WTC11 (cell line): ENCODE data around the gene CMYA5. TPM values are rescaled to one million over a fixed set of nuclear protein-coding genes. Genes with fewer than 3 reads are reported as not detected.

Source experiments
- ATAC-seq: fragments of 200-7000 bp; cut with Tn5 transposase; 2 replicates; pipeline ENCODE4 v1.10.0; 2021; ENCODE audit warnings: mild to moderate bottlenecking, moderate library complexity
- CTCF ChIA-PET: fragments of 300-600 bp; sonication (Branson Sonifier 250); formaldehyde crosslinking; loops from one replicate; lab custom pipeline; 2021; ENCODE audit warnings: antibody characterized with exemption; lab: Charles Lee
- POLR2A ChIA-PET: fragments of 350-600 bp; sonication (Branson Sonifier 250); formaldehyde crosslinking; loops from one replicate; lab custom pipeline; 2021; ENCODE audit warnings: antibody characterized with exemption; lab: Charles Lee
- DNase-seq: peaks from one replicate; pipeline ENCODE4 v3.0.0; 2021; ENCODE audit warnings: low spot score
- H3K27ac Mint-ChIP-seq: 2 replicates; pipeline ENCODE4 v1.8.0; 2021; ENCODE audit warnings: mixed read lengths
- H3K27me3 Mint-ChIP-seq: 2 replicates; pipeline ENCODE4 v1.8.0; 2021; ENCODE audit warnings: low read depth, mild to moderate bottlenecking, moderate library complexity, mixed read lengths
- H3K36me3 Mint-ChIP-seq: 2 replicates; pipeline ENCODE4 v1.8.0; 2021; ENCODE audit warnings: mixed read lengths
- H3K4me1 Mint-ChIP-seq: 2 replicates; pipeline ENCODE4 v1.8.0; 2022; ENCODE audit warnings: mixed read lengths
- H3K4me3 Mint-ChIP-seq: 2 replicates; pipeline ENCODE4 v1.8.0; 2021; ENCODE audit warnings: mild to moderate bottlenecking, moderate library complexity, mixed read lengths
- H3K9me3 Mint-ChIP-seq: 2 replicates; pipeline ENCODE4 v1.8.0; 2021; ENCODE audit warnings: mixed read lengths
- ATF1 ChIP-seq: sonication (generic); formaldehyde crosslinking; IDR thresholded peaks from 2 replicates; pipeline ENCODE4 v1.8.1; 2023; ENCODE audit warnings: mild to moderate bottlenecking, moderate library complexity, missing genetic modification reagents
- CBFB ChIP-seq: sonication (generic); formaldehyde crosslinking; IDR thresholded peaks from 2 replicates; pipeline ENCODE4 v1.8.1; 2022; ENCODE audit warnings: mild to moderate bottlenecking, low read depth, missing genetic modification reagents
- FOXJ3 ChIP-seq: sonication (generic); formaldehyde crosslinking; IDR thresholded peaks from 2 replicates; pipeline ENCODE4 v1.9.0; 2021; ENCODE audit warnings: missing genetic modification reagents, mild to moderate bottlenecking, borderline replicate concordance
- FOXP1 ChIP-seq: sonication (generic); formaldehyde crosslinking; IDR thresholded peaks from 2 replicates; pipeline ENCODE4 v1.8.0; 2022; ENCODE audit warnings: missing genetic modification reagents, mild to moderate bottlenecking, moderate library complexity, borderline replicate concordance
- HMGA2 ChIP-seq: fragments of 250-450 bp; sonication (Bioruptor Pico); IDR thresholded peaks from 2 replicates; pipeline ENCODE4 v1.4.0; 2021; ENCODE audit warnings: mild to moderate bottlenecking, moderate library complexity
- KAT7 ChIP-seq: sonication (generic); formaldehyde crosslinking; IDR thresholded peaks from 2 replicates; pipeline ENCODE4 v1.8.1; 2023; ENCODE audit warnings: missing genetic modification reagents, mild to moderate bottlenecking, borderline replicate concordance
- NR3C1 ChIP-seq: sonication (generic); formaldehyde crosslinking; conservative IDR thresholded peaks from 2 replicates; pipeline ENCODE4 v1.8.1; 2023; ENCODE audit warnings: low read depth, mild to moderate bottlenecking, missing genetic modification reagents
- TCF7 ChIP-seq: sonication (generic); formaldehyde crosslinking; IDR thresholded peaks from 2 replicates; pipeline ENCODE4 v1.8.0; 2022; ENCODE audit warnings: mild to moderate bottlenecking, low read depth, missing genetic modification reagents, moderate library complexity
- ZNF138 ChIP-seq: sonication (generic); formaldehyde crosslinking; conservative IDR thresholded peaks from 2 replicates; pipeline ENCODE4 v1.8.1; 2022; ENCODE audit warnings: mild to moderate bottlenecking, moderate library complexity, missing genetic modification reagents
- total RNA-seq: library from RNA; stranded (reverse); gene quantifications from 3 replicates; pipeline ENCODE4 v1.2.3, GENCODE V29; 2021
- TF ChIP-seq, protein P1 (sequence below): fragments of 250-450 bp; sonication (Bioruptor Pico); IDR thresholded peaks from 2 replicates; pipeline ENCODE4 v1.9.0; 2021; ENCODE audit warnings: mild to moderate bottlenecking, borderline replicate concordance
- TF ChIP-seq, protein P2 (sequence below): sonication (generic); formaldehyde crosslinking; IDR thresholded peaks from 2 replicates; pipeline ENCODE4 v1.8.0; 2022; ENCODE audit warnings: mild to moderate bottlenecking, missing genetic modification reagents
- TF ChIP-seq, protein P3 (sequence below): sonication (generic); formaldehyde crosslinking; IDR thresholded peaks from 2 replicates; pipeline ENCODE4 v1.8.1; 2023; ENCODE audit warnings: mild to moderate bottlenecking, missing genetic modification reagents
- TF ChIP-seq, protein P4 (sequence below): sonication (generic); formaldehyde crosslinking; IDR thresholded peaks from 2 replicates; pipeline ENCODE4 v1.8.0; 2022; ENCODE audit warnings: mild to moderate bottlenecking, missing genetic modification reagents
- TF ChIP-seq, protein P5 (sequence below): sonication (generic); formaldehyde crosslinking; IDR thresholded peaks from 2 replicates; pipeline ENCODE4 v1.8.0; 2023; ENCODE audit warnings: mild to moderate bottlenecking, missing genetic modification reagents
- TF ChIP-seq, protein P6 (sequence below): sonication (generic); formaldehyde crosslinking; conservative IDR thresholded peaks from 2 replicates; pipeline ENCODE4 v1.8.1; 2023; ENCODE audit warnings: mild to moderate bottlenecking, low read depth, missing genetic modification reagents, moderate library complexity
- TF ChIP-seq, protein P7 (sequence below): sonication (generic); formaldehyde crosslinking; IDR thresholded peaks from 2 replicates; pipeline ENCODE4 v1.8.1; 2023; ENCODE audit warnings: mild to moderate bottlenecking, moderate library complexity, missing genetic modification reagents

CMYA5 gene
- total RNA-seq, 1 experiment from 2014 or later: 1.2 TPM

DNA sequence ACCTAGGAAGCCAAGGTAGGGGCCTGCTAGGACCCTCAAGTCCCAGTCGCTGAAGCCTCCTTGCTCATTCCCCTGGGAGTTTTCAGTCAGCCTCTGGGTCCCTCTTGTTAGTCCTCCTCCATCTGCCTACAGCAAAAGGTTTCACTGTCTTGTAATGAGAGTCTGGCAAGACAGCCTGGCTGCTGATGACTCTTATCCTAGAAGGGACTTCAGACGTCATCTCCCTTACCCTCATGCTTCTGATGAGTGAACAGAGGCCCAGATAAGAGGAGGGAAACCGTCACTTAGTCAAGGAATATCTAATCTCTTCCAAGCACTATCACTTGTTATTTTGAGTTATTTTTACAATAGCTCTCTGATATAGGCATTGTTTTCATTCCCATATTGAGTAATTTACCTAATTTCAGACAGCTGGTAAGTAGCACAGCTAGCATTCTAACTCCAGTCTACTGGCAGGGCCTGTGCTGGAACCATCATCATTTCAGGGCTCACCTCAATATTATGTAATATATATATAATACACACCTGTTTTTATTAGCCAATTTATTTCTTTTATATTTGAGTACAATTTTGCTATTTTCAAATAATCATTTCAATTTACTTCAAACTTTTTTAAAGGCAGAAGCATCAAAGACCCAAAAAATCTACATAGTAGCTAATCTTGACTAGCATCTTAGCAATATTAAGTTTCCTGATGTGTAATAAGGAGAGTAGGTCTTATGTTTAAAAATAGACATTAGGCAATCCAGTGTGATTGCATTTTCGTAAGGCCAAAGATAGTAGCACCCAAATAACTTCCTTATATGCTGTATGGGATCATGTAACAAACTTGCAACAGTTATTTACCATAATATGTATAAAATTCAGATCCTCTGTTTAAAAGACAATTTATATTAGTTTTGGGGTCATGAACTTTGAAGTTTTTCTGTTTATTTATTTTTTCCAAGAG is 7.9 kb downstream of the CMYA5 start (continued):
- TF ChIP-seq, protein P1, sequence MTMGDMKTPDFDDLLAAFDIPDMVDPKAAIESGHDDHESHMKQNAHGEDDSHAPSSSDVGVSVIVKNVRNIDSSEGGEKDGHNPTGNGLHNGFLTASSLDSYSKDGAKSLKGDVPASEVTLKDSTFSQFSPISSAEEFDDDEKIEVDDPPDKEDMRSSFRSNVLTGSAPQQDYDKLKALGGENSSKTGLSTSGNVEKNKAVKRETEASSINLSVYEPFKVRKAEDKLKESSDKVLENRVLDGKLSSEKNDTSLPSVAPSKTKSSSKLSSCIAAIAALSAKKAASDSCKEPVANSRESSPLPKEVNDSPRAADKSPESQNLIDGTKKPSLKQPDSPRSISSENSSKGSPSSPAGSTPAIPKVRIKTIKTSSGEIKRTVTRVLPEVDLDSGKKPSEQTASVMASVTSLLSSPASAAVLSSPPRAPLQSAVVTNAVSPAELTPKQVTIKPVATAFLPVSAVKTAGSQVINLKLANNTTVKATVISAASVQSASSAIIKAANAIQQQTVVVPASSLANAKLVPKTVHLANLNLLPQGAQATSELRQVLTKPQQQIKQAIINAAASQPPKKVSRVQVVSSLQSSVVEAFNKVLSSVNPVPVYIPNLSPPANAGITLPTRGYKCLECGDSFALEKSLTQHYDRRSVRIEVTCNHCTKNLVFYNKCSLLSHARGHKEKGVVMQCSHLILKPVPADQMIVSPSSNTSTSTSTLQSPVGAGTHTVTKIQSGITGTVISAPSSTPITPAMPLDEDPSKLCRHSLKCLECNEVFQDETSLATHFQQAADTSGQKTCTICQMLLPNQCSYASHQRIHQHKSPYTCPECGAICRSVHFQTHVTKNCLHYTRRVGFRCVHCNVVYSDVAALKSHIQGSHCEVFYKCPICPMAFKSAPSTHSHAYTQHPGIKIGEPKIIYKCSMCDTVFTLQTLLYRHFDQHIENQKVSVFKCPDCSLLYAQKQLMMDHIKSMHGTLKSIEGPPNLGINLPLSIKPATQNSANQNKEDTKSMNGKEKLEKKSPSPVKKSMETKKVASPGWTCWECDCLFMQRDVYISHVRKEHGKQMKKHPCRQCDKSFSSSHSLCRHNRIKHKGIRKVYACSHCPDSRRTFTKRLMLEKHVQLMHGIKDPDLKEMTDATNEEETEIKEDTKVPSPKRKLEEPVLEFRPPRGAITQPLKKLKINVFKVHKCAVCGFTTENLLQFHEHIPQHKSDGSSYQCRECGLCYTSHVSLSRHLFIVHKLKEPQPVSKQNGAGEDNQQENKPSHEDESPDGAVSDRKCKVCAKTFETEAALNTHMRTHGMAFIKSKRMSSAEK (CRISPR knock-in tag): no peak
- TF ChIP-seq, protein P2, sequence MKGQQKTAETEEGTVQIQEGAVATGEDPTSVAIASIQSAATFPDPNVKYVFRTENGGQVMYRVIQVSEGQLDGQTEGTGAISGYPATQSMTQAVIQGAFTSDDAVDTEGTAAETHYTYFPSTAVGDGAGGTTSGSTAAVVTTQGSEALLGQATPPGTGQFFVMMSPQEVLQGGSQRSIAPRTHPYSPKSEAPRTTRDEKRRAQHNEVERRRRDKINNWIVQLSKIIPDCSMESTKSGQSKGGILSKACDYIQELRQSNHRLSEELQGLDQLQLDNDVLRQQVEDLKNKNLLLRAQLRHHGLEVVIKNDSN: no peak
- TF ChIP-seq, all 79 proteins: peak for 0

DNA sequence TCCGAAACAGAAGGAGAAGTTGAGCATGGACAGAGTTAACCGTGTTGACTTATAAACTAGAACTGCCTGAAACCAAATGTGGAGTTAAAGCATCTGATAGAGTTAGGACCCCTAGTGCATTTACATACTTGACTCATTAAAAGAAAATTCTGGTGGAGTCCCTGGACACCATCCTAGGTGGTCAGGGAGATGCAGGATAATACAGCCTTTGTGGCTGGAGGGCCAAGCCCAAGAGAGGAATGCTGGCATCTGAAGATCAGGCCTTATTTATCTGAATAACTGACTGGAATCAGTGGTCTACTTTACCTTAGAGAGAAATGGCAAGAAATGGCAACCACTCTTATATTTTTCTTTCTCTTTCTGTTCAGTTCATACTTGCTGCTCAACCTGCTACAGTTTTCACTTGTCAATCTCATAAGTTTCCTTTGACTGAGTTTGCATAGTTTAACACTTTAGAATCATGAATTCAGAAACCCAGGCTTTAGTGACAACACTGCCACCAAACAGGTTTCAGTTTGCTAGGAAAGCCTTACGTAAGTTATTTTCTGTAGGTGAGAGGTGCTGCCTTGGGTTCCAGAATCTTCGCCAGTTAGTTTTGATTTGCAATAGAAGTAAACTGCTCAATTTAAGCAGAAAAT is 10.2 kb downstream of the CMYA5 start:
- no peak for ATAC-seq
- Mint-ChIP-seq H3K27ac (no peak overlapping the region), H3K9me3 (no peaks in the 10 kb centered on the region), H3K4me1 (peaks cover 5% of the 10 kb centered on the region), H3K36me3 (no peaks in the 10 kb centered on the region), H3K4me3 (no peak overlapping the region), H3K27me3 (no peaks in the 10 kb centered on the region)
- DNase-seq: no peak
- POLR2A ChIA-PET: no interaction called here
- CTCF ChIA-PET: interaction anchor here (0.5 to 1.3 kb wide), 3 partner anchors 46 to 158 kb away, joined by 3 read pairs; no protein-coding TSS in a partner anchor
- TF ChIP-seq ATF1 (no peak), FOXP1 (no peak), KAT7 (CRISPR knock-in tag) (no peak), ZNF138 (CRISPR knock-in tag) (no peak), TCF7 (CRISPR knock-in tag) (no peak), CBFB (CRISPR knock-in tag) (no peak), HMGA2 (CRISPR knock-in tag) (no peak), NR3C1 (no peak), FOXJ3 (no peak)
- TF ChIP-seq, protein P3, sequence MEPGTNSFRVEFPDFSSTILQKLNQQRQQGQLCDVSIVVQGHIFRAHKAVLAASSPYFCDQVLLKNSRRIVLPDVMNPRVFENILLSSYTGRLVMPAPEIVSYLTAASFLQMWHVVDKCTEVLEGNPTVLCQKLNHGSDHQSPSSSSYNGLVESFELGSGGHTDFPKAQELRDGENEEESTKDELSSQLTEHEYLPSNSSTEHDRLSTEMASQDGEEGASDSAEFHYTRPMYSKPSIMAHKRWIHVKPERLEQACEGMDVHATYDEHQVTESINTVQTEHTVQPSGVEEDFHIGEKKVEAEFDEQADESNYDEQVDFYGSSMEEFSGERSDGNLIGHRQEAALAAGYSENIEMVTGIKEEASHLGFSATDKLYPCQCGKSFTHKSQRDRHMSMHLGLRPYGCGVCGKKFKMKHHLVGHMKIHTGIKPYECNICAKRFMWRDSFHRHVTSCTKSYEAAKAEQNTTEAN (CRISPR knock-in tag): no peak
- TF ChIP-seq, protein P4, sequence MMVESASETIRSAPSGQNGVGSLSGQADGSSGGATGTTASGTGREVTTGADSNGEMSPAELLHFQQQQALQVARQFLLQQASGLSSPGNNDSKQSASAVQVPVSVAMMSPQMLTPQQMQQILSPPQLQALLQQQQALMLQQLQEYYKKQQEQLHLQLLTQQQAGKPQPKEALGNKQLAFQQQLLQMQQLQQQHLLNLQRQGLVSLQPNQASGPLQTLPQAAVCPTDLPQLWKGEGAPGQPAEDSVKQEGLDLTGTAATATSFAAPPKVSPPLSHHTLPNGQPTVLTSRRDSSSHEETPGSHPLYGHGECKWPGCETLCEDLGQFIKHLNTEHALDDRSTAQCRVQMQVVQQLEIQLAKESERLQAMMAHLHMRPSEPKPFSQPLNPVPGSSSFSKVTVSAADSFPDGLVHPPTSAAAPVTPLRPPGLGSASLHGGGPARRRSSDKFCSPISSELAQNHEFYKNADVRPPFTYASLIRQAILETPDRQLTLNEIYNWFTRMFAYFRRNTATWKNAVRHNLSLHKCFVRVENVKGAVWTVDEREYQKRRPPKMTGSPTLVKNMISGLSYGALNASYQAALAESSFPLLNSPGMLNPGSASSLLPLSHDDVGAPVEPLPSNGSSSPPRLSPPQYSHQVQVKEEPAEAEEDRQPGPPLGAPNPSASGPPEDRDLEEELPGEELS: no peak
- TF ChIP-seq, protein P5, sequence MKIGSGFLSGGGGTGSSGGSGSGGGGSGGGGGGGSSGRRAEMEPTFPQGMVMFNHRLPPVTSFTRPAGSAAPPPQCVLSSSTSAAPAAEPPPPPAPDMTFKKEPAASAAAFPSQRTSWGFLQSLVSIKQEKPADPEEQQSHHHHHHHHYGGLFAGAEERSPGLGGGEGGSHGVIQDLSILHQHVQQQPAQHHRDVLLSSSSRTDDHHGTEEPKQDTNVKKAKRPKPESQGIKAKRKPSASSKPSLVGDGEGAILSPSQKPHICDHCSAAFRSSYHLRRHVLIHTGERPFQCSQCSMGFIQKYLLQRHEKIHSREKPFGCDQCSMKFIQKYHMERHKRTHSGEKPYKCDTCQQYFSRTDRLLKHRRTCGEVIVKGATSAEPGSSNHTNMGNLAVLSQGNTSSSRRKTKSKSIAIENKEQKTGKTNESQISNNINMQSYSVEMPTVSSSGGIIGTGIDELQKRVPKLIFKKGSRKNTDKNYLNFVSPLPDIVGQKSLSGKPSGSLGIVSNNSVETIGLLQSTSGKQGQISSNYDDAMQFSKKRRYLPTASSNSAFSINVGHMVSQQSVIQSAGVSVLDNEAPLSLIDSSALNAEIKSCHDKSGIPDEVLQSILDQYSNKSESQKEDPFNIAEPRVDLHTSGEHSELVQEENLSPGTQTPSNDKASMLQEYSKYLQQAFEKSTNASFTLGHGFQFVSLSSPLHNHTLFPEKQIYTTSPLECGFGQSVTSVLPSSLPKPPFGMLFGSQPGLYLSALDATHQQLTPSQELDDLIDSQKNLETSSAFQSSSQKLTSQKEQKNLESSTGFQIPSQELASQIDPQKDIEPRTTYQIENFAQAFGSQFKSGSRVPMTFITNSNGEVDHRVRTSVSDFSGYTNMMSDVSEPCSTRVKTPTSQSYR (CRISPR knock-in tag): no peak
- TF ChIP-seq, protein P6, sequence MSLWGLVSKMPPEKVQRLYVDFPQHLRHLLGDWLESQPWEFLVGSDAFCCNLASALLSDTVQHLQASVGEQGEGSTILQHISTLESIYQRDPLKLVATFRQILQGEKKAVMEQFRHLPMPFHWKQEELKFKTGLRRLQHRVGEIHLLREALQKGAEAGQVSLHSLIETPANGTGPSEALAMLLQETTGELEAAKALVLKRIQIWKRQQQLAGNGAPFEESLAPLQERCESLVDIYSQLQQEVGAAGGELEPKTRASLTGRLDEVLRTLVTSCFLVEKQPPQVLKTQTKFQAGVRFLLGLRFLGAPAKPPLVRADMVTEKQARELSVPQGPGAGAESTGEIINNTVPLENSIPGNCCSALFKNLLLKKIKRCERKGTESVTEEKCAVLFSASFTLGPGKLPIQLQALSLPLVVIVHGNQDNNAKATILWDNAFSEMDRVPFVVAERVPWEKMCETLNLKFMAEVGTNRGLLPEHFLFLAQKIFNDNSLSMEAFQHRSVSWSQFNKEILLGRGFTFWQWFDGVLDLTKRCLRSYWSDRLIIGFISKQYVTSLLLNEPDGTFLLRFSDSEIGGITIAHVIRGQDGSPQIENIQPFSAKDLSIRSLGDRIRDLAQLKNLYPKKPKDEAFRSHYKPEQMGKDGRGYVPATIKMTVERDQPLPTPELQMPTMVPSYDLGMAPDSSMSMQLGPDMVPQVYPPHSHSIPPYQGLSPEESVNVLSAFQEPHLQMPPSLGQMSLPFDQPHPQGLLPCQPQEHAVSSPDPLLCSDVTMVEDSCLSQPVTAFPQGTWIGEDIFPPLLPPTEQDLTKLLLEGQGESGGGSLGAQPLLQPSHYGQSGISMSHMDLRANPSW (CRISPR knock-in tag): no peak
- TF ChIP-seq, protein P7, sequence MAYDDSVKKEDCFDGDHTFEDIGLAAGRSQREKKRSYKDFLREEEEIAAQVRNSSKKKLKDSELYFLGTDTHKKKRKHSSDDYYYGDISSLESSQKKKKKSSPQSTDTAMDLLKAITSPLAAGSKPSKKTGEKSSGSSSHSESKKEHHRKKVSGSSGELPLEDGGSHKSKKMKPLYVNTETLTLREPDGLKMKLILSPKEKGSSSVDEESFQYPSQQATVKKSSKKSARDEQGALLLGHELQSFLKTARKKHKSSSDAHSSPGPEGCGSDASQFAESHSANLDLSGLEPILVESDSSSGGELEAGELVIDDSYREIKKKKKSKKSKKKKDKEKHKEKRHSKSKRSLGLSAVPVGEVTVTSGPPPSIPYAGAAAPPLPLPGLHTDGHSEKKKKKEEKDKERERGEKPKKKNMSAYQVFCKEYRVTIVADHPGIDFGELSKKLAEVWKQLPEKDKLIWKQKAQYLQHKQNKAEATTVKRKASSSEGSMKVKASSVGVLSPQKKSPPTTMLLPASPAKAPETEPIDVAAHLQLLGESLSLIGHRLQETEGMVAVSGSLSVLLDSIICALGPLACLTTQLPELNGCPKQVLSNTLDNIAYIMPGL: no peak
